GM21619 (cell line): ENCODE results near the gene IFNGR2.
A peak's percentile ranks its signal among the peaks of the same experiment; 100 is the strongest.
"Not testable (repeated sequence)": the region's sequence is repeated elsewhere in the genome, so short reads cannot be mapped to it uniquely, and the experiment has no call there.

Experiments
- ATAC-seq: cut with Tn5 transposase; IDR thresholded peaks from one replicate; pipeline ENCODE4 v1.9.1; 2021; ENCODE audit not compliant: unreplicated experiment

The IFNGR2 gene

DNA sequence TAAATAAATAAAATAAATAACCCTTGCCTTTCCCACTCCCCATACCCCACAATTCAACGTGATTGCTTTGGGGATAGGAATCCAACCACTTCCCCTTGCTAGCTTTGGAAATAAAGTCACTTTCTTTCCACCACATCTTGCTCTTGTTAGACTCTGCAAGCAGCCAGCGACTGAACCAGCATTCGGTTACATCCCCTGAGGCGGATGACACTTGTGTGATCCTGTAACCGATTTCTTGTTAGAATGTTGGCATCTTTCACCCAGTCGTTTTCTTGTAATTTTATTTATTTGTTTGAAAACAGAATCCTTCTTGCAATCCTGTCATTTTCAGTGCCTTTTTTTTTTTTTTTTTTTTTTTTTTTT is 1.6 kb upstream of the IFNGR2 start:
- ATAC-seq: no peak

DNA sequence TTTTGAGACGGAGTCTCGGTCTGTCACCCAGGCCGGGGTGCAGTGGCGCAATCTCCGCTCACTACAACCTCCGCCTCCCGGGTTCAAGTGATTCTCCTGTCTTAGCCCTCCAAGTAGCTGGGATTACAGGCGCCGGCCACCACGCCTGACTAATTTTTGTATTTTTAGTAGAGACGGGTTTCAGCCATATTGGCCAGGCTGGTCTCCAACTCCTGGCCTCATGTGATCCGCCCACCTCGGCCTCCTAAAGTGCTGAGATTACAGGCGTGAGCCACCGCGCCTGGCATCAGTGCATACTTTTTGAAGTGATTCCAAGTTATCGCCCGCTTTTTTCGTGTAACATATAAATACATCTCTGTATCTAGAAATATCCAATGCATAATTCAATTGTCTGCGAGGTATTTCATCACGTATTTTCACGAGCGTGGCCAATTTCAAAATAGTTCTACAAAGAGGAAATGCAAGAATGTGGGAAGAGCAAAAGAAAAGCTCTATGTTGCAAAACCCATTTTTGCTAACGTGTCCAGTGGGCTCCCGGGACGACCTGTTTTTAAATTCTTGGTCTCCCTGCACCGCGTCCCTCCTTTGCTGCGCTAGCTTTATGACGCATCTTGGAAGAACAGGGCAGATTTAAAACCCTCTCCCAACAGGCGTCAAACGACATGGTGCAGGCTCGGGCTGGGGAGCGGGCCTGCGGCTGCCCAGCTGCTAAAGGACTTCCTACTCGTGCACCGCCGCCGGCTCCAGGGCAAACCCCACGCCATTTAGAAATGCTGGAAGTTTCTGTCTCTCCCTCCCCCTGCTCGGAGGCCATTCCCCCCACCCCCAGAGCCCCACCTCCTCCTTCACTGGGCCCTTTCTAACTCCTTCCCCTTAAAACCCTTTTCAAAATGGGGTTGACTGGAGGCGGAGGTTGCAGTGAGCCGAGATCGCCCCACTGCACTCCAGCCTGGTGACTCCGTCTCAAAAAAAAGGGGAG is 923 bp upstream of the IFNGR2 start:
- no peak for ATAC-seq

DNA sequence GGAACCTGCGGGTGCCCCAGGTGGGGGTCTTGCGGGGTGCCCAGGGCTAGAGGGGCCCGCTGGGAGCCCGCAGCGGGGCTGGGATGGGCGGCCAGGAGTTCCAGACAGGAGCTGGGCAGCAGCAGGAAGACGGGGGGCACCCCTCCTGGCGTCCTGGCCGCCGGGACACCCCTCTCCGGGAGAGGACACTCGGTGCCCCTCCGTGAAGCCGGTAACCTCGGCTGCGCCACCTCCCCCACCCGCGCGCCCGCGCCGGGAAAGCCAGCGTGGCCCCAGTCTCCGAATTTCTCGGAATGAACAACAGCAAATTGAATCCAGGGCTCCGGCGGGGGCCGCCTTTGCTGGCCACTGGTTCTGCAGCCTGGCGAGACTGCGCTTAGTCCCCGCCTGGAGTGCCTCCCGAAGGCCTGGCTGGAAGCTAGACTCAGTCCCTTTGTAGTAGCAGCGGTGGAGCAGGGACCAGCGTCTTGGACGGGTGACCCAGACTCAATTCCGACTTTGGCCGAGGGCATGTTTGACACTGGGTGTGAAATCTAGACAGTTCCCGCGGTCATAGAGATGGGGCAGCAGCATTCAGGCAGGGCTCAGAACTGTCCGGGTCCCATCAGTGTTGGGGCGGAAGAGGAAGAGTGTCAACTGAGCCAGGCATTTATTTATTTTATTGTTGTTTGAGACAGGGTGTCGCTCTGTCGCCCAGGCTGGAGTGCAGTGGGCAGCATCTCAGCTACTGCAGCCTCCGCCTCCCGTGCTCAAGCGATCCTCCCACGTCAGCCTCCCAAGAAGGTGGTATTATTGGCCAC is 773 bp downstream of the IFNGR2 start:
- ATAC-seq: no peak

DNA sequence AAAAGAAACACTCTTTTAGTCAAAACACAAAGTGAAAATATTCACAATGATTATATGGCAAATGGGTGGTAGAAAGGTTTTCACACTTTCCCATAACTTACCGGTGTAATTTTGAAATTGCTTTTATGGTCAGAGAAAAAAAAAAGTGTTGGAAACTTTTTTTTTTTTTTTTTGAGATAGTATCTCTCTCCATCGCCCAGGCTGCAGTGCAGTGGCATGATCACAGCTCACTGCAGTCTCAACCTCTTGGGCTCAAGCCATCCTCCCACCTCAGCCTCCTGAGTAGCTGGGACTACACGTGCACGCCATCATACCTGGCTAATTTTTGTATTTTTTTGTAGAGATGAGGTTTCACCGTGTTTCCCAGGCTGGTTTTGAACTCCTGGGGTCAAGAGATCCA is 3.3 kb downstream of the IFNGR2 start:
- no peak for ATAC-seq

DNA sequence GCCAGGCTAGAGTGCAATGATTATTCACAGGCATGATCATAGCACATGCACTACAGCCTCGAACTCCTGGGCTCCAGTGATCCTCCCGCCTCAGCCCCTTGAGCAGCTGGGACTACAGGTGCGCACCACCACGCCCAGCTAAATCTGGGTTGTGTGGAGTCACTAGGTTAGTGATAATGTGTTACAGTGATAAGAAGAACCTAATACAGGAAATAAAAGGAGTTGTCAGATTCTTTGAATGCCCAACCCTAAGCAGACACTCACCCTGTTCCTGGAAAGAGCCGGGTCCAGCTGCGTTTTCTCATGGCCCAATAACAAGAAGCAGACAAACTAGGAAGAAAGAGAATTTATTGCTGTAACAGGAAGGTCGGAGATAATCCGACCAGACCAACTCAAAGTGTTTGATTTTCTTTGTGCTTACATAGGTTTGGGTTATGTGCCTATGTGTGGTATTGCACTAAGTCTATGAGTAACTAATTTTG is 8.8 kb downstream of the IFNGR2 start:
- ATAC-seq: no peak

DNA sequence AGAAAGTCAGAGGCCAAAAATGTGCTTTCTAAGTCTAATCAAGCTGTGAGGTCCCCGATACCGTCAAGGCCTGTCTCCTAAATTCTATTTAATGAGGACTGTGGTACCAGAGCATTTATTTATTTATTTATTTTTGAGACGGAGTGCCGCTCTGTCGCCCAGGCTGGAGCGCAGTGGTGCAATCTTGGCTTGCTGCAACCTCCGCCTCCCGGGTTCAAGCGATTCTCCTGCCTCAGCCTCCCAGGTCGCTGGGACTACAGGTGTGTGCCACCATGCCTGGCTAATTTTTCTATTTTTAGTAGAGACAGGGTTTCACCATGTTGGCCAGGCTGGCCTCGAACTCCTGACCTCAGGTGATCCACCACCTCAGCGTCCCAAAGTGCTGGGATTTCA is 9.2 kb downstream of the IFNGR2 start:
- ATAC-seq: not testable (repeated sequence)

DNA sequence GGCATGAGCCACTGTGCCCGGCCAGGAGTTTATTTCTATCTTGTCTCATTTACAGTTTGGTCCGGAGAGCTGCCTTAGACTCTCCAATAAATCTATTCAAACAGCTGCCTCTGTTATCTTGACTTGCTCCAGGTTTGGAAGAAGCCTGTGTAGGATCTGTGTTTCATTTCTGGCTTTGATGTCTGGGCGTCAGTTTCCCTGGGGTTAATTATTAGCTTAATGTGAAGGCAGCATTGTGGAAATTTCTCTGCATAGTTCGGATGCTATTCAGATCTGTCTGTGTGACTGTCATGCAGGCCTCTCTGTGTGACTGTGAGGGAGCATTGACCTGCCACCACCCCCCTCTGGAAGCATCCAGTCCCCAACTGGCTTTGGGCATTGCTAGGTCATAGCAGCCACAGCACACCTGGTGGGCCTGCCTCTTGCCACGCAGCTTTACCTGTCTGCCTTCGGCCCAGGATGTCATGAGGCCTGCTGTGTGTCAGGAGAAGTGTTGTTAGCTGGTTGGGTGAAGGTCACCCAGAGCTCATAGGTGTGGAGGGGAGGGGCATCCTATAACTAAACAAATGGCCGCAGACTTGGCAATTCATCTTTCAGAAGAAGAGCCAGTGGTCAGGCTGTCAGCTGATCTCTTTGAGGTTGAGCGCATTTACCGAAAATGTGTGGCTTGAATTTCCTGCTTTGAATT is 9.8 kb downstream of the IFNGR2 start:
- peak; percentile 76 for ATAC-seq

DNA sequence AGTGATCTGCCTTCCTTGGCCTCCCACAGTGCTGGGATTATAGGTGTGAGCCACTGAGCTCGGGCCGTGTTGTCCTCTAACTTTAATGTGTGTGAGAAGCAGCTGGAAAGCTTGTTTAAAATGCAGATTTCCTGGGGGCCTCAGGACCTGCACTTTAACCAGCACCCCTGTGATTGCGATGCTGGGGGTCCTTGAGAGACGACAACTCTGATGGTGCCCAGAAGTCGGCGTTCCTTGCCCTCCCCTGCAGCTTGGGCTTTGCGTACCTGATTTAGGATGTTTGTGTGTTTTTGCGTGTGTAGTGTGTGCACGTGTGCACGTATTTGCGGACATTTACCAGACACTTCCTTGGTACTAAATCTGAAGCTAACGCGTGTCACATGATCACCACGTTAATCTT is 10.9 kb downstream of the IFNGR2 start:
- ATAC-seq: no peak

DNA sequence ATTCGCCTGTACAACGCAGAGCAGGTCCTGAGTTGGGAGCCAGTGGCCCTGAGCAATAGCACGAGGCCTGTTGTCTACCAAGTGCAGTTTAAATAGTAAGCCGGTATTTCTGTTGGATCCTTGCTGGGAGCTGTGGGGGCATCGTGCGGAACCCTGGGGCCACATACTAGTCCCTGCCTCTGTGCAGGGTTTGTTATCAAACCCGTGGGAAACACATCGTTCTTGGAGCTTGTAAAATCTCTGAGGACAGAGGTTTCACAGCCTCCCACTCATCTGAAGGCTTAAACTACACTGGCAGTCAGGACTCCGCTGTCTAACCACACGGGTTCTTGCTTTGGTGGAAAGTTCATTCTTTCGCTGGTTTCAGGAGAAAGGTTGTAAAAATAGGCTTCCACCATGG is 11.7 kb downstream of the IFNGR2 start:
- ATAC-seq: no peak

DNA sequence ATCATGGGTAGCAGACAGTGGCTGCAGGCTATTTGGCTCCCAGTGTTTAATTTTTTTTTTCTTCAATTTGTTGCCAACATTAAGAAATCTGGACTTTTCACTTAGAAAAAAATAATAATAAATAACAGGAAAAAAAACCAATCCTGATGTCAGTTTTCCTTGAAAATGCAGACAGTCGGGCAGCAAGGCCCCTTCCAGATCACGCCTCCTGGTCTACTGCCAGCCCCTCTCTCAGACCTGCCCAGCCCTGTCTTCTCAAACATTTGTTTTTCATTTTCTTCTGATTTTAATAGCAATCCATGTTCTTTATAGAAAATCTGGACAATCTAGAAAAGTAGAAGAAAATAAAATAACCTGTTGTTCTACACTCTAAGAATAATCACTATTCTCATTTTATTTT is 15.5 kb downstream of the IFNGR2 start:
- ATAC-seq: no peak

DNA sequence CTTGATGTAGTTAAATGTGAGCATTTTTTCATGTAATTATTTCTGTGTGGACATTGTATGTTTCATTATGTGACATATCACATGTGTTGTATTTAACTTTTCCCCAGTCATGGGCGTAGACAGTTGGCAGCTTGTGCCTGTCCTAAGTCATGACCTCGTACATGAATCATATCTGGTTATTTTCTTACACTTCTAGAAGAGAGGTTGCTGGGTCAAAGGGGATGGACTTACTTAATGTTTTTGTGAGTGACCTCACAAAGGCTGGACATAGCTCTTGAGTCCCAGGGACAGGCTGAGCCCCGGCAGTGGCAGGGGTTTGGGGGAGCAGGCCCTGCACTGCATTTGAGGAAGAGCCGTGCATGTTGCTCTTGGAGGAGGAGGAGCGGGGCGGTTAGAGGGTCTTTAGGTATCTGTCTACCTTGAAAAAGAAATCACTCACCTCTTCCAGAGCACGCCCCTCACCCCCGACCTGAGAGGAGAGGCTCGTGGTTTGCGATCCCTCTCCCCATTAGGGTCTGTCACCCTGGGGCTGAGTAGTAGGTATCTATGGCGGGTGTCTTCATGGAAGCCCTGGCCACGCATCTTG is 16.4 kb downstream of the IFNGR2 start:
- ATAC-seq: no peak

DNA sequence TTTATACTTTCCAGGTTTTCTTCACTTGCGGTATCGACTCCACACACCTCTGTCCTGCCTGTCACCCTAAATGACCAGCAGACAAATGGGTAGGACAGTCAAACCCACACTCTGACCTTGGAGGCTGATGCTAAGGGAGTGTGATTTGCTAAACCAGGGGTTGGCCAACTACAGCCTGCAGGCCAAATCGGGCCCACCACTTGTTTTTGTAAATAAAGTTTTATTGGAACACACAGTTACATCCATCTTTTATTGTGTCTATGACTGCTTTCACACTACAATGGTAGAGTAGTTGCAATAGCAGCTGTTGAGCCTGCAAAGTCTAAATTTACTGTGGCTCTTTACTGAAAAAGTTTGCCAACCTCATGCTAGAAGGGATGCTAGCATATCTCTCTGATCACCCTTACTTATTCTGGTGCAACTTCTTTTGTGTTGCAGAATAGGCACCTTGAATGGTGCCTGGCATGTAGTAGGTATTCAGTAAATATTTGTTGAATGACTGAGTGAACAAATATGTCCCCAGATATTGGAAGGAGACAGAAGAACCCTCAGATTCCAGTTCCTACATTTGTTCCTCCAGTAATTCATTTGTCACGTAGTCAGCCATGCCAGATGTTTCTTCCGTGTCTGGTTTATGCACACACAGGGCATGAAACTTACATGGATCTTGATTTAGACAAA is 18.6 kb downstream of the IFNGR2 start:
- ATAC-seq: no peak

DNA sequence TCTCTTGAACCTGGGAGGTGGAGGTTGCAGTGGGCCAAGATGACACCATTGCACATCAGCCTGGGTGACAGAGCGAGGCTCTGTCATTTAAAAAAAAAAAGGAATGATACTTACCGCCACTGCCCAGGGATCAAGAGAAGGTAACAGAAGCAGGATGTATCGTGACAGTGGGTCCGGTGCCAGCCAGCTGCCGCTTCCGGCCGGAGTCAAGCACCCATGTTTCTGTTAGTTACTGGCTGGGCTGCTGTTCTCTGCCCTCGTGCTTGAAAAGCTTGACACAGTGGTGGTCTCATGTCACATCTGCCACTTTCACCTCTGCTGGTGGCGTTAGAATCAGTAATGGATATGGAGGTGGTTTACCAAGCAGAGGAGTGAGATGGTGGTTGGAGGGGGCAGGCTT is 21.0 kb downstream of the IFNGR2 start:
- no peak for ATAC-seq

DNA sequence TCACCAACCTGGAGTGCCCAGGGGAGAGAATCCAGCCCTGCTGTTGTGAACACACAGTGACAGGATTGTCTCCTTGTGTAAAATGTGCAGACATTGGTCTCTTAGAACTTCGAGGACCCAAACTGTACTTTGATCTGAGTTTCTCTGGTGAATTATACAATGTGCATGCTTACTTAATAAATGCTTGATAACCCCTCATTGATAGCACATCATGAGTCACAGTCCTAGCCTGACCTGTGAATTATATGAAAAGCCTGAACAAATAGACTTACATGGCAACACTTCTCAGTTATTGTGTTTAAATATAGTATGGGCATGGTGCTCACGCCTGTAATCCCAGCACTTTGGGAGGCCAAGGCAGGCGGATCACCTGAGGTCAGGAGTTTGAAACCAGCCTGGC is 22.6 kb downstream of the IFNGR2 start:
- no peak for ATAC-seq

DNA sequence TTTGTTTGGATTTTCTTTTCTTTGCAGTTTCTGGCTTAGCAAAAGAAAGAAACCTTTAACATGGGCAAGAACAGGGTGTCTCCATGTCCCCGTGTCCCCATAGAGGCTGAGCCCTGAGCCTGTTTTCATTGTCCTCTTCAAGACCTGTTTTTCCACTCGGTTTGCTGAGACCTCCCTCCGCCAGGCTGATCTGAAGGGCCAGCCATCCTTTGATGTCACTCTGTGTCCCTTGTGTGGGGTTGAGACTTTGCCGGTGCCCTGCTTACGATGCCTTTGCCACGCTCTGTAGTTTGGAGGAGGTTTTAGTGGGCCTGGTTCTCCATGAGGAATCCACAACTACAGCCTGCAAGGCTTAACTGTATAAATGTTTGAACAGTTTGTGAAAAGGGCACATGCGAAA is 23.8 kb downstream of the IFNGR2 start:
- no peak for ATAC-seq

DNA sequence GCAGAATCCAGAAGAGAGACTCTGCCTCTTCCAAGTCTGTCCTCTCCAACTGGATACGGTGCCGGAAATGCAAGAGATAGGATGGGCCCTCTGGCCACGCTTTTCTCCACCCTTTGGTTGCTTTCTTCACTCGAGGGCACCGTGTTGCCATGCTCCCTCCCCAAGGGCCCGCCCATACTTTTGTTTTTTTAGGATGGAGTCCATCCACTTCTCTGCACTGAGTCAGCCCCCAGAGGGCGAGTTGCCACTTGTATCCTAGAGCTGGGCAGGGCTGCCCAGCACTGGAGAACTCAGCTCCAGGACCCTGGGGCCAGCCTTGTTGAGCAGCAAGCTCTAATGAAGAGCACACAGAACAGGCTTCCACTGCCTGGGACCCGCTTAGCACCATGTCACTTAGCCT is 25.5 kb downstream of the IFNGR2 start:
- no peak for ATAC-seq

DNA sequence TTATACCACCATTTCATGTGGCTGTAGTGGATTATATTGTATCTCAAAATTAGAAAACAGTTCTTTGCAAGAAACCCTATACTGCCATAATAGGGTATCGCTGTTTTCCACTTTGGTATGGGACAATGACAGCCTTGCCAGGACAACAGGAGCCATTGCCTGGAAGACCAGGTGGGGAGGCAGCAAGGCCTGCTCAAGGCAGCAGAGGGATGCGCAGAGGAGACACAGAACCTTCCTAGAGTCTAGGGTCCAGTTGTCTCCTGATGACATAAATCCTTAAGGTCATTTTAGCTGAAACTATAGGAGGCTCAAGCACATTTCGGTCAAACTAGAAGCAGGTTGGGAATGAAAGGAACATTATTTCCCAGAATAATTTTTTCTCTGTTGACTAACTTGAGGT is 27.6 kb downstream of the IFNGR2 start:
- no peak for ATAC-seq

DNA sequence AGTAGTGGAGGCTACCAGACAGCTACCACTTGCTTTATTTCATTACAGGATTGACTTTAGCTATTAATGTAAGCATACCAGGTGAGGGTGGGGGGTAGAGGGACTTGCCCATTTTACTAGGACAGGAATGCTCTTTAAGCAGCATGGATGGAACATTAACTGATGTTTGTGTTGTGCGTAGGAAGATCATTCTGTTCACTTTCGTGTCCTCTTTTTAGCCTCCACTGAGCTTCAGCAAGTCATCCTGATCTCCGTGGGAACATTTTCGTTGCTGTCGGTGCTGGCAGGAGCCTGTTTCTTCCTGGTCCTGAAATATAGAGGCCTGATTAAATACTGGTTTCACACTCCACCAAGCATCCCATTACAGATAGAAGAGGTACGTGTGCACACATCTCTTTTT is 29.3 kb downstream of the IFNGR2 start:
- ATAC-seq: no peak

DNA sequence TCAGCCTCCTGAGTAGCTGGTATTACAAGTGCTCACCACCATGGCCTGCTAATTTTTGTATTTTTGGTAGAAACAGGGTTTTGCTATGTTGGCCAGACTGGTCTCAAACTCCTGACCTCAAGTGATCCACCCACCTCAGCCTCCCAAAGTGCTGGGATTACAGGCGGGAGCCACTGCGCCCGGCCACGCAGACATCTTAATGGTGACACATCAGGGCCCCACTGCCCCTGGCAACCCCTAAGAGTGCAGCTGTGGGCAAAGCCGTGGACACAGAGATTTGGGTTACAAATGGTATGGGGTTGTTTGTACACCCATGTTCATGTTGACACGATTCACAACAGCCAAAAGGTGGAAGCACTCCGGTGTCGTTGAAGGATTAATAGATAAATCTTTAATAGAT is 29.8 kb downstream of the IFNGR2 start:
- no peak for ATAC-seq

DNA sequence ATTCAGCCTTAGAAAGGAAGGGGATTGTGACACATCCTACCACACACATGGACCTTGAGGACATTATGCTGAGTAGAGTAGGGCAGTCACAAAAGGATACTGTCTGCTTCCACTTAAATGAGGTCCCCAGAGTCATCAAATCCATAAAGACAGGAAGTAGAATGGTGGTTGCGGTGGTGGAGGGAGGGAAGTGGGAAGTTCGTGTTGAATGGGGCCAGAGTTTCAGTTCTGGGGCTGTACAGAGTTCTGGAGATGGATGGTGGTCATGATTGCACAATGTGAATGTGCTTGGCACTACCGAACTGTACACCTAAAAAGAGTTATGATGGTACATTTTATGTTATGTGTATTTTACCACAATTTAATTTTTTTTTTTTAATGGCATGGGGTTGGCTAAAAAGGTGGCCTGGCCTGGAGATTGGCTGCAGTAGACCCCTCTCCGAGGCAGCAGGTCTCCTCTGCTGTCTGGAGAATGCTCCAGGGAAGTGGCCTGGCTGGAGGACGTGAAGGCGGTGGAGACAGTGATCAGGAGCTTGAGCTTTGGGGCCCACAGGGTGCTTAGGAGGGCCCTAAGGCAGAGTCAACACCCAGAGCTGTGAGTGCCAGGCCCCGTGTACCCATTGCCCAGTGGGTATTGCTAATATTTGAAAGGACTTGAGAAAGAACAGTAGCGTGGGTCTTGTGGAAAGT is 30.4 kb downstream of the IFNGR2 start:
- ATAC-seq: no peak
